ENCODE results near the gene CSGALNACT2.

- TF ChIP-seq RAD21 (IDR thresholded peaks at IDR 0.05; ENCODE audit: low read length) (no peak), EP300 (IDR thresholded peaks at IDR 0.05; ENCODE audit: borderline replicate concordance in 1 of 2, low read depth in 1 of 2, low read length in 1 of 2) (no peak), FOXJ3 (CRISPR knock-in tag; IDR thresholded peaks at IDR 0.05) (no peak), POLR2AphosphoS5 (IDR thresholded peaks at IDR 0.05; ENCODE audit: low read depth, low read length) (no peak)
- TF ChIP-seq, protein P1, sequence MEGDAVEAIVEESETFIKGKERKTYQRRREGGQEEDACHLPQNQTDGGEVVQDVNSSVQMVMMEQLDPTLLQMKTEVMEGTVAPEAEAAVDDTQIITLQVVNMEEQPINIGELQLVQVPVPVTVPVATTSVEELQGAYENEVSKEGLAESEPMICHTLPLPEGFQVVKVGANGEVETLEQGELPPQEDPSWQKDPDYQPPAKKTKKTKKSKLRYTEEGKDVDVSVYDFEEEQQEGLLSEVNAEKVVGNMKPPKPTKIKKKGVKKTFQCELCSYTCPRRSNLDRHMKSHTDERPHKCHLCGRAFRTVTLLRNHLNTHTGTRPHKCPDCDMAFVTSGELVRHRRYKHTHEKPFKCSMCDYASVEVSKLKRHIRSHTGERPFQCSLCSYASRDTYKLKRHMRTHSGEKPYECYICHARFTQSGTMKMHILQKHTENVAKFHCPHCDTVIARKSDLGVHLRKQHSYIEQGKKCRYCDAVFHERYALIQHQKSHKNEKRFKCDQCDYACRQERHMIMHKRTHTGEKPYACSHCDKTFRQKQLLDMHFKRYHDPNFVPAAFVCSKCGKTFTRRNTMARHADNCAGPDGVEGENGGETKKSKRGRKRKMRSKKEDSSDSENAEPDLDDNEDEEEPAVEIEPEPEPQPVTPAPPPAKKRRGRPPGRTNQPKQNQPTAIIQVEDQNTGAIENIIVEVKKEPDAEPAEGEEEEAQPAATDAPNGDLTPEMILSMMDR (IDR thresholded peaks at IDR 0.05) = no peak
- TF ChIP-seq, protein P2, sequence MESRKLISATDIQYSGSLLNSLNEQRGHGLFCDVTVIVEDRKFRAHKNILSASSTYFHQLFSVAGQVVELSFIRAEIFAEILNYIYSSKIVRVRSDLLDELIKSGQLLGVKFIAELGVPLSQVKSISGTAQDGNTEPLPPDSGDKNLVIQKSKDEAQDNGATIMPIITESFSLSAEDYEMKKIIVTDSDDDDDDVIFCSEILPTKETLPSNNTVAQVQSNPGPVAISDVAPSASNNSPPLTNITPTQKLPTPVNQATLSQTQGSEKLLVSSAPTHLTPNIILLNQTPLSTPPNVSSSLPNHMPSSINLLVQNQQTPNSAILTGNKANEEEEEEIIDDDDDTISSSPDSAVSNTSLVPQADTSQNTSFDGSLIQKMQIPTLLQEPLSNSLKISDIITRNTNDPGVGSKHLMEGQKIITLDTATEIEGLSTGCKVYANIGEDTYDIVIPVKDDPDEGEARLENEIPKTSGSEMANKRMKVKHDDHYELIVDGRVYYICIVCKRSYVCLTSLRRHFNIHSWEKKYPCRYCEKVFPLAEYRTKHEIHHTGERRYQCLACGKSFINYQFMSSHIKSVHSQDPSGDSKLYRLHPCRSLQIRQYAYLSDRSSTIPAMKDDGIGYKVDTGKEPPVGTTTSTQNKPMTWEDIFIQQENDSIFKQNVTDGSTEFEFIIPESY (IDR thresholded peaks at IDR 0.05; ENCODE audit: borderline replicate concordance, low read depth) = no peak
Observed at GRCh38 chr10:43206391-43207235, 68.4 kb downstream of the CSGALNACT2 start.

All from SK-N-SH (cell line).